ENCODE data around the gene FKBP1B.
A peak's percentile ranks its signal among the peaks of the same experiment; 100 is the strongest.

The FKBP1B gene

DNA sequence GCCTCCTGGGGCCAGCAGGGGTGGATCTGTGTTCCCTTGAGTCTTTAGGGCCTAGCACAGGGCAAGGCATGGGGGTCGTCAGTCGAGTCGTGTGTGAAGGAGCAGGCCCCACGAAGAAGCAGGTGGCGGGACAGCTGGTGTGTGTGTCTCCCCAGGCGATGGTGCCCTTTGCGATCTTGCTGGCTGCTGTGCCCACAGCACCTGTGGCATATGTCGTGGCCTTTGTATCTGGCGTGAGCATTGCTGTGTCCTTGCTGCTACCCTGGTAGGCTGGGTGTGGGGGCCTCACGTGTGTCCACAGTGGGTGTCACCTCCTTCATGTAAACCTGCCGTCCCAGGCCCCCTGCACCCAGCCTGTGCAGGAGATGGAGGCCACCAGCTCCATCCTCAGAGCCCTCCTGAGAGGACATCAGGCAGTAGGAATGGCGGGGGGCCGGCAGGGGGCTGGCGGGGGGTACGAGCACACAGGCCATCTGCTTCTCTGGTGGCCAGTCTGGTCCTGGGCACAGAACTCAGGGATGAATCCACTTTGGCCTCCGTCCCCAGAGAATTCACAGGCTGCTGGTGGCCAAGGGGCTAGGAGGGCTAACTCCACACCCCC lies 26.5 kb upstream of the FKBP1B start:
- DNase-seq, result no peak

DNA sequence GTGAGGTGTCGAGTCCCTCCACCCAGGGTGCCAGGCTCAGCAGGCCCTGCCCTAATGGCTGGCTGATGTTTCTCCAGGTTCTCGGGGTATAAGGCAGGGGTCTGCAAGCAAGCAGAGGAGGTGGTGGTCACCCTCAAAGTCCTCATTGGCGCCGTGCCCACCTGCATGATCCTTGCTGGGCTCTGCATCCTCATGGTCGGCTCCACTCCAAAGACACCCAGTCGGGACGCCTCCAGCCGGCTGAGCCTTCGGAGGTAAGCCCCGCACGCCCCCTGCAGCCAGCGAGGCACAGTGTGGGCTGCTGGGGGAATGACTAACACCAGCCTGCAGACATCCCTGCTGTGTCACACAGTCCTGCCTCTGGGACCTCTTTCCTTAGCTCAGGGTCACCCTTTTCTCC lies 25.5 kb upstream of the FKBP1B start:
- DNase-seq, result no peak

DNA sequence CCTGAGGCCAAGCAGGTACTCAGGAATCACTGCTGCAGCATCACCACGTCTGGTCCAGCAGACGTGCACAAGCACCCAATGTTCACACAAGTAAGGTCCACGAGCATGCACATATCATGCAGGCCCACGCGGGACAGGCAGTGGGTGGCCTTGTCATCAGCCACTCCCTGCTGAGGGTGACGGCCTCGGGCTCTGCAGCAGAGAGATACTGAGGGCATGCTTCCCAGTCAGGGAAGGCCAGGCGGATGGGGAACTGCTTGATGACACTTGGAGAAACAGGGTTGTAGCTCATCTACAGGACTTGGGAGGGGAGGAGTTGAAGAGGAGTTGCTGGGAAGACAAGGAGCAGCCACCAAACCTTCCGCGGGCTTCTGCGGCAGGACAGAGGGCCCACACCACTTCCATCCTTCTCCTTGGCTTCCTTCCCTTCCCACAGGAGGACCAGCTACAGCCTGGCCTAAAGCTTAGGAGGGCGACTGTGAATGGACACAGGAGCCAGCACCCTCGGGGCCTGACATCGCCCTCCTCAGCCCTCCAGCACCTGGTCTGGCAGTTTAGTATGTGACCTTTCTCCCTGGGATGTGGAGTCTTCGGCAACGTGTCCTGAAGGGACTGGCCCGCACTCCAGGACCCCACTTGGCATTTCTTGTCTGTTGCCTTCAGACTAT lies 24.4 kb upstream of the FKBP1B start:
- no peak for DNase-seq

DNA sequence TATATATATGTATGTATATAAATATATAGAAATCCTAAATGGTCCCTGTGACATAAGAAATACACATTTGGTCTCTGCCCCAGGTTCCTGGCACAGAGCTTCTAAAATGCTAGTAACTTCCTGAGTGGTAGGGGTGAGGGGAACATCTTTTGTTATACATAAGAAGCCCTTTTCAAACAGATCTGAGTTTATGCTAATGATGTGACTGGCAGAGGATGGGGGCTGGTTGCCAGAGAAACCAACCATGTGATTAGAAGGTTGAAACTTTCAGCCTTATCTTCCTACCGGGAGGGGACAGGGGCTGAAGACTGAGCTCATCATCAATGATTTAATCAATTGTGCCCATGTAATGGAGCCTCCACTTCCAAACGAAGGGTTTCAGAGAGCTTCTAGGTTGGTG lies 23.3 kb upstream of the FKBP1B start:
- no peak for DNase-seq

- DNase-seq, result peak; percentile 30
Measured at GRCh38 chr2:24038786-24039499, 10.6 kb upstream of the FKBP1B start.

- DNase-seq, result peak; percentile 9
Measured at GRCh38 chr2:24040511-24040910, 9.0 kb upstream of the FKBP1B start.

GRCh38 chr2:24043133-24043532 lies 6.4 kb upstream of the FKBP1B start:
- peak; percentile 10 for DNase-seq

DNA sequence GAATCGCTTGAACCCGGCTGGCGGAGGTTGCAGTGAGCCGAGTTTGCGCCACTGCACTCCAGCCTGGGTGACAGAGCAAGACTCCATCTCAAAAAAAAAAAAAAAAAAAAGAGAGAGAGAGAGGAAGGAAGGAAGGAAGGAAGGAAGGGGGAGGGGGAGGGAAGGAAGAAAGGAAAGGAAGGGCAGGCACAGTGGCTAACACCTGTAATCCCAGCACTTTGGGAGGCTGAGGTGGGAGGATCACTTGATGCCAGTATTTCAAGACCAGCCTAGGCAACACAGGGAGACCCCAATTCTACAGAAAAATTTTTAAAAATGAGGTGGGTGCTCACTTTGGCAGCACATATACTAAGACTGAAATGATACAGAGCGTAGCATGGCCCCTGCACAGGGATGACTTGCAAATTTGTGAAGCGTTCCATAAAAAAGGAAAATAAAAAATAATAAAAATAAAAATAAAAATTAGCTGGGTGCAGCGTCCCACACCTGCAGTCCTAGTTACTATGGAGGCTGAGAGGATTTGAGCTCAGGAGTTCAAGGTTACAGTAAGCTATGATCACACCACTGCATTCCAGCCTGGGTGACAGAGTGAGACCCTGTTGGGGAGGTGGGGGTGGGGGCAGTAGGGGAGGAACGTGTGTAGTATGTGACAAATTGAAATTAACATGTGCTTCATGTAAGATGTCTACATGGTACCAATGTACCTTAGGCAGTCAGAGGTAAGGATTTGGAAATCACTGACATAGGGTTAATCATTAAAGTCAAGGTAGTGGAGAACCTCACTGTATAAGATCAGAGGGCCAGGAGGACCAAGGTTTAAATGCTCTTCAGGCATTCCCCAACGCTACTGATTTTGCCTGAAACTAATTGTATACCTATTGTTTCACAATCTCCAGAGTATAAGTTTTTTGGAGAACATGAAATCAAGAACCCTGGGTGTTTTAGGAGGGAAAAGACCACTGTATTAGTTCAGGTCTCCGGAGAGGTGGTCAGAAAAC lies 3.7 kb upstream of the FKBP1B start:
- DNase-seq, result peak; percentile 25

GRCh38 chr2:24046599-24046929 lies 3.0 kb upstream of the FKBP1B start:
- no peak for DNase-seq

DNA sequence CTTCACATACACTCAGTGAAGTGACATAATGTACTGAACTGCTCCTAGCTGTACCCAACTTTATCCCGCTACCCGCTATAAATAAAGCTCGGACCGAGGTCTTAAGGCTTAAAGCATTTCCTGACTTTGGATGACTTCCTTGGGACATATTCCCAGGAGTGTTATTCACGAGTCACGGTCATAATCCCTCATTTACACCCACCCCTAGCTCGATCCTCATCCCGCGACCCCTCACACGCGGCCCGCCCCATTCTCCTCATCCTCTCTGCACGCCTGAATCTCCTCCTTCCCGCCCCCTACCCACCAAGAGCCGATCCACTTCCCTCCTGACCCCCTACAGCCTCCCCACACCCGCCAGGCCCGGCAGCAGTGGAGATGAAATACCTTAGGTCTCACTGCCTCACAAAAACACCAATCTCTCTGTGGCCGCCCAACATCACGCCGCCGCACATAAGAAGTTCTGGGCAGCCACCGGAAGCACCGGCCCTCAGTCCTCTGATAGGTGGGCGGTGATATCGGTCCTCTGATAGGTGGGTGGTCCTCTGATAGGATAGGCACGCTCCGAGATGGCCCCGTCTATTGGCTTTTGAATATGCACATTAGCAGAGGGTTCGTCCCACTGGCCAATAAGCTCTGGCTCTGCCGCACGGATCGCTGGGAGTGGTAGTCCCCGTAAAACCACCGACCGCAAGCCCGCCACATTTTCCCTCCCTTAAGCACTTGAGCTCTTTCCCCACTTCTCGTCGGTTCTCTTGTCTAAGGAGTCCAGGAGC lies 2.4 kb upstream of the FKBP1B start, which contains the start of gene WDCP:
TSS of gene WDCP (minus strand) at position 462 of the 773 bp plus-strand sequence. CDS start 7,897 bp downstream, outside the sequence.
- peak; percentile 97 for DNase-seq

DNA sequence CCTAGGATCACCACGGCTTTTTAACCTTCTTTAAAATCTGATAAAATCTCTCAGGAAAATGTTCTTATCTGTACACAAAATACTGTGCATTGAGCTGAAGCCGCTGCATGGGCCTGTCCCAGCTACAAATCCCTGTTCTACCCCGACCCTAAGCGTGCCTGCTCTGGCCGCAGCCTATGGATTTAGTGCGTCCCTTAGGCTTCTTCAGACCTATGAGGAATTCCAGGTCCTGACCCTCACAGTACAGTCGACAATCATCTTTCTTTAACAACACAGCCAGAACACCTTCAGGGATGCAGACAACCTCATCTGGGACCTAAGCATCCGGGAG lies 1.9 kb upstream of the FKBP1B start:
- DNase-seq, result no peak

- DNase-seq, result no peak
Measured at GRCh38 chr2:24048769-24049484, 614 bp upstream of the FKBP1B start.

- DNase-seq, result peak; percentile 64
Measured at GRCh38 chr2:24050041-24050979, 769 bp downstream of the FKBP1B start.

GRCh38 chr2:24051833-24052232 lies 2.3 kb downstream of the FKBP1B start:
- DNase-seq, result no peak

GRCh38 chr2:24052951-24053350 lies 3.4 kb downstream of the FKBP1B start:
- DNase-seq, result no peak

GRCh38 chr2:24054366-24055010 lies 4.9 kb downstream of the FKBP1B start:
- no peak for DNase-seq

- DNase-seq, result no peak
Measured at GRCh38 chr2:24055750-24056149, 6.2 kb downstream of the FKBP1B start.

DNA sequence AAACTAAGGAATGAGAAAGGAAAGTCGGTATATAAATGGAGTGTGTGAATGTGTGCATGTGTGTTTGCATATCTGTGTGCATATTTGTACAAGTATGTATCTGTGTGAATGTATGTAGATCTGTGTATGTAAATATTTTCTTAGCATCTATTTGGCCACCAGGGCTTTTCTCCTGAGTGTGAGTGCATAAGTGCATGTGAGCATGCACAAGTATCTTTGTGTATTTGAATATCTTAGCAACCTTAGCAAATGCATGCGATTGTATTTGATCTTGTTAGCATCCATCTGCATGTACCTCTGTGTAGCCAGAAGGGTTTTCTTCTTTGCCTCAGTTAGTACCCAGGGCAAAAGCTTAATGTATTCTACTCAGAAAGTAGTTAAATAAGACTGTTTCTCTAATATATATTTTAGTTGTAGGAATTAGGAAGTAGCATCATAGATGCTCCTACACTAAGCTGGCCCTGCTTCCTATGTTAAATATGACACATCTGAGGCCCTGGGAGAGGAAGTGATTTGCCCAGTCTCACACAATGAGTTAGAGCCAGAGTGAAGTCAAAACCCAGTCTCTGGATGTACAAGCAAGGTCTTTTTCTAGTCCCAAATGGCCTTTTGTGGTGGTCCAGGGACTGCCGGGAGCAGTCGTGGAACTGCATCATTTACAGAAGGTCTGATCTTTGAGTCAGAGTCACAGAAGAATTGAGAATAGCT lies 9.2 kb downstream of the FKBP1B start:
- DNase-seq, result no peak

DNA sequence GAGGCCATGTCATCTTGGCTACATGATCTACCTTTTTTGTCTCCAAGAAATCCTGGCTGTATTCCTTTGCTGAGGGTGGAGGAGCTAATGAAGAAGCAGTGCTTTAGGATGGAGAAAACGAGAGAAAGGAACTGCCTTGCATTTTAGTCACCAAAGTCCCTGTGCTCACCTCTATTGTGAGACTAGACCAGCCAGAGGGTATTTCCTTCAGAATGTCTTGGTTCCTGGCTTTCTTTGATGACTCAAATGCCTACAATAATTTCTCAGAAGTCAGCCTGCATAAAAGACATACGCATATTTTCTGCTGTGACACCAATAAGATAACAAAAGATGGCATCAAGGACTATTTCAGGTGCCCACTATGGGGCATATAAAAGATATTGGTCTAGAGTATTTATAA lies 15.8 kb downstream of the FKBP1B start:
- DNase-seq, result no peak
